WTC11 (cell line): ENCODE results near the gene MORN1. TPM values are rescaled to one million over a fixed set of nuclear protein-coding genes. Genes with fewer than 3 reads are reported as not detected.

Experiments used
- ATAC-seq: fragments of 200-7000 bp; cut with Tn5 transposase; 2 replicates; pipeline ENCODE4 v1.10.0; 2021; ENCODE audit warnings: mild to moderate bottlenecking, moderate library complexity
- CTCF ChIA-PET: fragments of 300-600 bp; sonication (Branson Sonifier 250); formaldehyde crosslinking; loops from one replicate; lab custom pipeline; 2021; ENCODE audit warnings: antibody characterized with exemption; lab: Charles Lee
- POLR2A ChIA-PET: fragments of 350-600 bp; sonication (Branson Sonifier 250); formaldehyde crosslinking; loops from one replicate; lab custom pipeline; 2021; ENCODE audit warnings: antibody characterized with exemption; lab: Charles Lee
- DNase-seq: peaks from one replicate; pipeline ENCODE4 v3.0.0; 2021; ENCODE audit warnings: low spot score
- H3K27ac Mint-ChIP-seq: 2 replicates; pipeline ENCODE4 v1.8.0; 2021; ENCODE audit warnings: mixed read lengths
- H3K27me3 Mint-ChIP-seq: 2 replicates; pipeline ENCODE4 v1.8.0; 2021; ENCODE audit warnings: low read depth, mild to moderate bottlenecking, moderate library complexity, mixed read lengths
- H3K36me3 Mint-ChIP-seq: 2 replicates; pipeline ENCODE4 v1.8.0; 2021; ENCODE audit warnings: mixed read lengths
- H3K4me1 Mint-ChIP-seq: 2 replicates; pipeline ENCODE4 v1.8.0; 2022; ENCODE audit warnings: mixed read lengths
- H3K4me3 Mint-ChIP-seq: 2 replicates; pipeline ENCODE4 v1.8.0; 2021; ENCODE audit warnings: mild to moderate bottlenecking, moderate library complexity, mixed read lengths
- H3K9me3 Mint-ChIP-seq: 2 replicates; pipeline ENCODE4 v1.8.0; 2021; ENCODE audit warnings: mixed read lengths
- ELF4 ChIP-seq: sonication (generic); formaldehyde crosslinking; IDR thresholded peaks from 2 replicates; pipeline ENCODE4 v1.8.1; 2022; ENCODE audit warnings: low read depth, mild to moderate bottlenecking, moderate library complexity, missing genetic modification reagents
- ESRRA ChIP-seq: sonication (generic); formaldehyde crosslinking; IDR thresholded peaks from 2 replicates; pipeline ENCODE4 v1.8.1; 2022; ENCODE audit warnings: mild to moderate bottlenecking, missing genetic modification reagents, borderline replicate concordance
- ETV6 ChIP-seq: sonication (generic); formaldehyde crosslinking; IDR thresholded peaks from 2 replicates; pipeline ENCODE4 v1.8.1; 2022; ENCODE audit warnings: mild to moderate bottlenecking, missing genetic modification reagents
- MXD4 ChIP-seq: fragments of 250-450 bp; sonication (Bioruptor Pico); IDR thresholded peaks from 2 replicates; pipeline ENCODE4 v1.8.0; 2021; ENCODE audit warnings: mild to moderate bottlenecking, moderate library complexity, borderline replicate concordance
- NFE2L1 ChIP-seq: sonication (generic); formaldehyde crosslinking; IDR thresholded peaks from 2 replicates; pipeline ENCODE4 v1.8.1; 2023; ENCODE audit warnings: missing genetic modification reagents
- NR1H2 ChIP-seq: sonication (generic); formaldehyde crosslinking; IDR thresholded peaks from 2 replicates; pipeline ENCODE4 v1.9.0; 2021; ENCODE audit warnings: mild to moderate bottlenecking, moderate library complexity, missing genetic modification reagents
- NR3C1 ChIP-seq: sonication (generic); formaldehyde crosslinking; conservative IDR thresholded peaks from 2 replicates; pipeline ENCODE4 v1.8.1; 2023; ENCODE audit warnings: low read depth, mild to moderate bottlenecking, missing genetic modification reagents
- OVOL2 ChIP-seq: fragments of 250-450 bp; sonication (Bioruptor Pico); IDR thresholded peaks from 2 replicates; pipeline ENCODE4 v1.9.0; 2021; ENCODE audit warnings: mild to moderate bottlenecking, borderline replicate concordance
- PRDM15 ChIP-seq: sonication (generic); formaldehyde crosslinking; IDR thresholded peaks from 2 replicates; pipeline ENCODE4 v1.8.0; 2022; ENCODE audit warnings: missing genetic modification reagents
- PREB ChIP-seq: sonication (generic); formaldehyde crosslinking; IDR thresholded peaks from 2 replicates; pipeline ENCODE4 v1.8.1; 2022; ENCODE audit warnings: mild to moderate bottlenecking, missing genetic modification reagents, moderate library complexity, borderline replicate concordance
- RELA ChIP-seq: sonication (generic); formaldehyde crosslinking; IDR thresholded peaks from 2 replicates; pipeline ENCODE4 v1.8.1; 2022; ENCODE audit warnings: missing genetic modification reagents, mild to moderate bottlenecking, borderline replicate concordance
- STAT6 ChIP-seq: sonication (generic); formaldehyde crosslinking; conservative IDR thresholded peaks from 2 replicates; pipeline ENCODE4 v1.8.1; 2023; ENCODE audit warnings: mild to moderate bottlenecking, low read depth, missing genetic modification reagents, moderate library complexity
- ZBTB21 ChIP-seq: sonication (generic); formaldehyde crosslinking; IDR thresholded peaks from 2 replicates; pipeline ENCODE4 v1.8.1; 2023; ENCODE audit warnings: mild to moderate bottlenecking, missing genetic modification reagents, borderline replicate concordance
- ZNF138 ChIP-seq: sonication (generic); formaldehyde crosslinking; conservative IDR thresholded peaks from 2 replicates; pipeline ENCODE4 v1.8.1; 2022; ENCODE audit warnings: mild to moderate bottlenecking, moderate library complexity, missing genetic modification reagents
- ZNF281 ChIP-seq: sonication (generic); formaldehyde crosslinking; IDR thresholded peaks from 2 replicates; pipeline ENCODE4 v1.8.0; 2023; ENCODE audit warnings: mild to moderate bottlenecking, missing genetic modification reagents
- ZNF423 ChIP-seq: fragments of 250-450 bp; sonication (Bioruptor Pico); IDR thresholded peaks from 2 replicates; pipeline ENCODE4 v2.1.2; 2022; ENCODE audit warnings: mild to moderate bottlenecking, moderate library complexity
- ZNF671 ChIP-seq: fragments of 250-450 bp; sonication (Bioruptor Pico); IDR thresholded peaks from 2 replicates; pipeline ENCODE4 v1.8.0; 2021; ENCODE audit warnings: mild to moderate bottlenecking
- total RNA-seq: library from RNA; stranded (reverse); gene quantifications from 3 replicates; pipeline ENCODE4 v1.2.3, GENCODE V29; 2021
- TF ChIP-seq, protein P1 (sequence below): sonication (generic); formaldehyde crosslinking; conservative IDR thresholded peaks from 2 replicates; pipeline ENCODE4 v1.8.1; 2022; ENCODE audit warnings: mild to moderate bottlenecking, missing genetic modification reagents
- TF ChIP-seq, protein P2 (sequence below): sonication (generic); formaldehyde crosslinking; IDR thresholded peaks from 2 replicates; pipeline ENCODE4 v1.8.1; 2022; ENCODE audit warnings: missing genetic modification reagents, borderline replicate concordance
- TF ChIP-seq, protein P3 (sequence below): fragments of 250-450 bp; sonication (Bioruptor Pico); IDR thresholded peaks from 2 replicates; pipeline ENCODE4 v1.9.0; 2021; ENCODE audit warnings: mild to moderate bottlenecking
- TF ChIP-seq, protein P4 (sequence below): fragments of 250-450 bp; sonication (Bioruptor Pico); IDR thresholded peaks from 2 replicates; pipeline ENCODE4 v2.1.2; 2022; ENCODE audit warnings: mild to moderate bottlenecking, moderate library complexity

The MORN1 gene
- total RNA-seq, 1 experiment from 2014 or later = 14.5 TPM

- H3K4me3 Mint-ChIP-seq = no peak overlapping the region
- POLR2A ChIA-PET = no interaction called here
- DNase-seq (no peak), ATAC-seq (no peak)
- H3K36me3 Mint-ChIP-seq = no peaks in the 10 kb centered on the region
- H3K9me3 Mint-ChIP-seq = no peaks in the 10 kb centered on the region
- H3K27ac Mint-ChIP-seq = no peak overlapping the region
- no peaks in the 10 kb centered on the region for H3K4me1 Mint-ChIP-seq
- H3K27me3 Mint-ChIP-seq = no peaks in the 10 kb centered on the region
- TF ChIP-seq STAT6 (CRISPR knock-in tag) = no peak
- no peak for TF ChIP-seq PRDM15 (CRISPR knock-in tag)
- TF ChIP-seq MXD4 (CRISPR knock-in tag) = no peak
- TF ChIP-seq RELA (CRISPR knock-in tag) = no peak
- no peak for TF ChIP-seq OVOL2
- TF ChIP-seq, protein P1, sequence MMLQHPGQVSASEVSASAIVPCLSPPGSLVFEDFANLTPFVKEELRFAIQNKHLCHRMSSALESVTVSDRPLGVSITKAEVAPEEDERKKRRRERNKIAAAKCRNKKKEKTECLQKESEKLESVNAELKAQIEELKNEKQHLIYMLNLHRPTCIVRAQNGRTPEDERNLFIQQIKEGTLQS = no peak
- TF ChIP-seq NR3C1 (CRISPR knock-in tag) = no peak
- TF ChIP-seq NR1H2 (CRISPR knock-in tag) = no peak
- no peak for TF ChIP-seq ETV6 (CRISPR knock-in tag)
- TF ChIP-seq, protein P2, sequence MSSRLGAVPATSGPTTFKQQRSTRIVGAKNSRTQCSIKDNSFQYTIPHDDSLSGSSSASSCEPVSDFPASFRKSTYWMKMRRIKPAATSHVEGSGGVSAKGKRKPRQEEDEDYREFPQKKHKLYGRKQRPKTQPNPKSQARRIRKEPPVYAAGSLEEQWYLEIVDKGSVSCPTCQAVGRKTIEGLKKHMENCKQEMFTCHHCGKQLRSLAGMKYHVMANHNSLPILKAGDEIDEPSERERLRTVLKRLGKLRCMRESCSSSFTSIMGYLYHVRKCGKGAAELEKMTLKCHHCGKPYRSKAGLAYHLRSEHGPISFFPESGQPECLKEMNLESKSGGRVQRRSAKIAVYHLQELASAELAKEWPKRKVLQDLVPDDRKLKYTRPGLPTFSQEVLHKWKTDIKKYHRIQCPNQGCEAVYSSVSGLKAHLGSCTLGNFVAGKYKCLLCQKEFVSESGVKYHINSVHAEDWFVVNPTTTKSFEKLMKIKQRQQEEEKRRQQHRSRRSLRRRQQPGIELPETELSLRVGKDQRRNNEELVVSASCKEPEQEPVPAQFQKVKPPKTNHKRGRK = no peak
- no peak for TF ChIP-seq ZNF423 (CRISPR knock-in tag)
- TF ChIP-seq ZBTB21 (CRISPR knock-in tag) = no peak
- TF ChIP-seq ZNF671 (CRISPR knock-in tag) = no peak
- TF ChIP-seq, protein P3, sequence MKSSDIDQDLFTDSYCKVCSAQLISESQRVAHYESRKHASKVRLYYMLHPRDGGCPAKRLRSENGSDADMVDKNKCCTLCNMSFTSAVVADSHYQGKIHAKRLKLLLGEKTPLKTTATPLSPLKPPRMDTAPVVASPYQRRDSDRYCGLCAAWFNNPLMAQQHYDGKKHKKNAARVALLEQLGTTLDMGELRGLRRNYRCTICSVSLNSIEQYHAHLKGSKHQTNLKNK (CRISPR knock-in tag) = no peak
- no peak for TF ChIP-seq ESRRA
- CTCF ChIA-PET = interaction anchor here (1.1 to 1.3 kb wide), 2 partner anchors 34 to 152 kb away, joined by 6 to 8 read pairs; partner anchors contain the start of gene FAAP20
Measured at GRCh38 chr1:2347409-2347785, 44.0 kb downstream of the MORN1 start.

DNA sequence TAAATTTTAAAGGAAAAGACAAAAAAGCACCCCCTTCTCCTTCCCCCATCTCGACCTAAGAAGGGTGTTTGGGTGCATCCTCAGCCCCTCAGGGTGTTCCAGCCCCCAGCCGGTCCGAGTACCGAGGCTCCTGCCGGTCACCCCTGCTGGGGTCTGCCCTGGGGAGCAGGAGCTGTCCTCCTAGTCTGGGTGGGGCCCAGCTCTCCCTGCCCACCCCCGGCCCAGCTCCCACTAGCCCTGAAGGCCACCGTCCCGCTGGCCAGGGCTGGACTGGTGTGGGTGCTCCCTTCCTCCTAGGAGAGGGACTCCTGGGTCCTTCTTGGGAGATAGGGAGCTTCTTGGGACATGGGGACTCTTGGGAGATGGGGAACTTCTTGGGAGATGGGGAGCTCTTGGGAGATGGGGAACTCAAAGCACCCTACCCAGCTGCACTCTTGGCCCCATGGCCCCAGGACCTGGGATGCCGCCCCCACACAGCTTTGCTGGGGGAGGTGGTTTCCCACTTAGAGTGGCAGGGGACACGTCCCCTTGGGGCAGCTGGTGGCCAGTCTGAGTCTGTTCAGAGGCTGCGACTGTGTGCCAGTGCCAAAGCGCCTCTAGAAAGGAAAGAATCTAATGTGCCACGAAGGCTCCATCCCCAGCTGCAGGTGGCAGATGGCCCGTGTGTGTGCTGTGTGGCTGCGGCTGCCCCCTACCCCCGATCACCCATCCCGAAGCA lies 44.5 kb downstream of the MORN1 start:
- POLR2A ChIA-PET = no interaction called here
- Mint-ChIP-seq H3K27me3 (no peaks in the 10 kb centered on the region), H3K4me1 (no peaks in the 10 kb centered on the region), H3K9me3 (no peaks in the 10 kb centered on the region), H3K27ac (no peak overlapping the region), H3K4me3 (no peak overlapping the region), H3K36me3 (no peaks in the 10 kb centered on the region)
- TF ChIP-seq, protein P4, sequence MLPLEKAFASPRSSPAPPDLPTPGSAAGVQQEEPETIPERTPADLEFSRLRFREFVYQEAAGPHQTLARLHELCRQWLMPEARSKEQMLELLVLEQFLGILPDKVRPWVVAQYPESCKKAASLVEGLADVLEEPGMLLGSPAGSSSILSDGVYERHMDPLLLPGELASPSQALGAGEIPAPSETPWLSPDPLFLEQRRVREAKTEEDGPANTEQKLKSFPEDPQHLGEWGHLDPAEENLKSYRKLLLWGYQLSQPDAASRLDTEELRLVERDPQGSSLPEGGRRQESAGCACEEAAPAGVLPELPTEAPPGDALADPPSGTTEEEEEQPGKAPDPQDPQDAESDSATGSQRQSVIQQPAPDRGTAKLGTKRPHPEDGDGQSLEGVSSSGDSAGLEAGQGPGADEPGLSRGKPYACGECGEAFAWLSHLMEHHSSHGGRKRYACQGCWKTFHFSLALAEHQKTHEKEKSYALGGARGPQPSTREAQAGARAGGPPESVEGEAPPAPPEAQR (CRISPR knock-in tag) = no peak
- no peak for TF ChIP-seq ELF4 (CRISPR knock-in tag)
- no peak for TF ChIP-seq PREB
- no peak for TF ChIP-seq ZNF138 (CRISPR knock-in tag)
- no peak for TF ChIP-seq ZNF281 (CRISPR knock-in tag)
- TF ChIP-seq NFE2L1 (CRISPR knock-in tag) = no peak
- DNase-seq = peak; percentile 9
- CTCF ChIA-PET = interaction anchor here (0.6 kb wide), 1 partner anchor 25 kb away, joined by 3 read pairs; no protein-coding TSS in a partner anchor
- no peak for ATAC-seq
